ENCODE measurements around the gene PRDM5.

DNA sequence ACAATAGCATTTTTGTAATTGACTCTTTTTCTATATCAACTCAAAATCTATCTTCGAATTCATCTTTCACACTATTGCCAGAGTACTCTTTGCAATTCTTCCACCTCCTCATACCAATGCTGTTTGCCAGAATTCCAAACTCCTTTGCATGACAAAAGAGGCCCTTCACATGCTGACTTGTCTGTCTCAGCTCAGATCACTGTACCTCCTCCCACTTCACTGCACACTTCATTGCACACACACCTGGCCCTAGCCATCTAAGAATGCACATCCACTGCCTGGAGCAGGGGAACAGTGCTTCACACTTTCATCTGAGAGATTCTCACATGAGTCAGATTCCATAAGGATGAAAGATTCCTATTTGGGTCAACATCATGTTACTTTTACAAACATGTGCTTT is 56.5 kb downstream of the PRDM5 start:
- TF ChIP-seq, protein P1, sequence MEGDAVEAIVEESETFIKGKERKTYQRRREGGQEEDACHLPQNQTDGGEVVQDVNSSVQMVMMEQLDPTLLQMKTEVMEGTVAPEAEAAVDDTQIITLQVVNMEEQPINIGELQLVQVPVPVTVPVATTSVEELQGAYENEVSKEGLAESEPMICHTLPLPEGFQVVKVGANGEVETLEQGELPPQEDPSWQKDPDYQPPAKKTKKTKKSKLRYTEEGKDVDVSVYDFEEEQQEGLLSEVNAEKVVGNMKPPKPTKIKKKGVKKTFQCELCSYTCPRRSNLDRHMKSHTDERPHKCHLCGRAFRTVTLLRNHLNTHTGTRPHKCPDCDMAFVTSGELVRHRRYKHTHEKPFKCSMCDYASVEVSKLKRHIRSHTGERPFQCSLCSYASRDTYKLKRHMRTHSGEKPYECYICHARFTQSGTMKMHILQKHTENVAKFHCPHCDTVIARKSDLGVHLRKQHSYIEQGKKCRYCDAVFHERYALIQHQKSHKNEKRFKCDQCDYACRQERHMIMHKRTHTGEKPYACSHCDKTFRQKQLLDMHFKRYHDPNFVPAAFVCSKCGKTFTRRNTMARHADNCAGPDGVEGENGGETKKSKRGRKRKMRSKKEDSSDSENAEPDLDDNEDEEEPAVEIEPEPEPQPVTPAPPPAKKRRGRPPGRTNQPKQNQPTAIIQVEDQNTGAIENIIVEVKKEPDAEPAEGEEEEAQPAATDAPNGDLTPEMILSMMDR (IDR thresholded peaks at IDR 0.05; ENCODE audit: poor library complexity, severe bottlenecking) = no peak
- TF ChIP-seq EZH2 (IDR thresholded peaks at IDR 0.05; ENCODE audit: borderline replicate concordance, insufficient read depth, low read length, poor library complexity, severe bottlenecking) = no peak
- TF ChIP-seq TAF1 (IDR thresholded peaks at IDR 0.05; ENCODE audit: low read depth) = no peak
